ENCODE data around the gene KRT4. TPM values are rescaled to one million over a fixed set of nuclear protein-coding genes. Genes with fewer than 3 reads are reported as not detected.
A peak's percentile ranks its signal among the peaks of the same experiment; 100 is the strongest.

Gene KRT4
- total RNA-seq, 1 donor from 2014 or later: 1.3 TPM

DNA sequence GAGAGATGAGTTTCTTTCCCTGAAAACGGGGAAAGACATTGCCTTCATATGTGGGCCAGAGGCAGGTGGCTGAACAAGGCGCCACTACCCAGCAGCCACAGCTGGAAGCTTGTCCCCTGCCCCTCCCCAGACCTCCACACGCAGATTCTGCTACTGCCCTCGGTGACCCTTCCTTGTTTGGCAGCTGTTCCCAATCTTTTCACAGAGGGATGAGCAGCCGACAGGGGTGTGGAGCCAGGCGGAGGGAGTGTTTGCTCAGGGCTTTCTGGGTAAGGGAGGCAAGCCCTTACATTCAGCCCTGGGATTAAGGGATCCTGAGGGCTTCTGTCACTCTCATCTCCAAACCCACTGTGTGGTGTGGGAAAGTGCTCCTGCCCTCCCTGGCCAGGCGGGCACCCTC lies 4.5 kb upstream of the KRT4 start:
- no peak for DNase-seq (ENCODE audit: low spot score in 2 of 2, unreplicated experiment in 2 of 2)
- Mint-ChIP-seq H3K27ac (peak overlapping the region; percentile 76), H3K4me3 (no peak overlapping the region), H3K9me3 (no peaks in the 10 kb centered on the region), H3K4me1 (peaks cover 36% of the 10 kb centered on the region), H3K27me3 (ENCODE audit: low read depth) (peaks cover 2% of the 10 kb centered on the region), H3K36me3 (no peaks in the 10 kb centered on the region)
- TF ChIP-seq, protein P1, sequence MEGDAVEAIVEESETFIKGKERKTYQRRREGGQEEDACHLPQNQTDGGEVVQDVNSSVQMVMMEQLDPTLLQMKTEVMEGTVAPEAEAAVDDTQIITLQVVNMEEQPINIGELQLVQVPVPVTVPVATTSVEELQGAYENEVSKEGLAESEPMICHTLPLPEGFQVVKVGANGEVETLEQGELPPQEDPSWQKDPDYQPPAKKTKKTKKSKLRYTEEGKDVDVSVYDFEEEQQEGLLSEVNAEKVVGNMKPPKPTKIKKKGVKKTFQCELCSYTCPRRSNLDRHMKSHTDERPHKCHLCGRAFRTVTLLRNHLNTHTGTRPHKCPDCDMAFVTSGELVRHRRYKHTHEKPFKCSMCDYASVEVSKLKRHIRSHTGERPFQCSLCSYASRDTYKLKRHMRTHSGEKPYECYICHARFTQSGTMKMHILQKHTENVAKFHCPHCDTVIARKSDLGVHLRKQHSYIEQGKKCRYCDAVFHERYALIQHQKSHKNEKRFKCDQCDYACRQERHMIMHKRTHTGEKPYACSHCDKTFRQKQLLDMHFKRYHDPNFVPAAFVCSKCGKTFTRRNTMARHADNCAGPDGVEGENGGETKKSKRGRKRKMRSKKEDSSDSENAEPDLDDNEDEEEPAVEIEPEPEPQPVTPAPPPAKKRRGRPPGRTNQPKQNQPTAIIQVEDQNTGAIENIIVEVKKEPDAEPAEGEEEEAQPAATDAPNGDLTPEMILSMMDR (IDR thresholded peaks at IDR 0.05; ENCODE audit: unreplicated experiment): no peak

GRCh38 chr12:52817699-52818238 lies 3.9 kb upstream of the KRT4 start:
- peaks cover 39% of the 10 kb centered on the region for H3K4me1 Mint-ChIP-seq
- DNase-seq (ENCODE audit: low spot score in 2 of 2, unreplicated experiment in 2 of 2): no peak
- no peaks in the 10 kb centered on the region for H3K36me3 Mint-ChIP-seq
- H3K27me3 Mint-ChIP-seq (ENCODE audit: low read depth): peaks cover 2% of the 10 kb centered on the region
- no peak overlapping the region for H3K27ac Mint-ChIP-seq
- TF ChIP-seq, protein P1 (IDR thresholded peaks at IDR 0.05; ENCODE audit: unreplicated experiment): no peak
- no peaks in the 10 kb centered on the region for H3K9me3 Mint-ChIP-seq
- no peak overlapping the region for H3K4me3 Mint-ChIP-seq

- no peaks in the 10 kb centered on the region for H3K9me3 Mint-ChIP-seq
- no peak overlapping the region for H3K4me3 Mint-ChIP-seq
- TF ChIP-seq, protein P1 (IDR thresholded peaks at IDR 0.05; ENCODE audit: unreplicated experiment): no peak
- no peak for DNase-seq (ENCODE audit: low spot score in 2 of 2, unreplicated experiment in 2 of 2)
- H3K27ac Mint-ChIP-seq: no peak overlapping the region
- peaks cover 2% of the 10 kb centered on the region for H3K27me3 Mint-ChIP-seq (ENCODE audit: low read depth)
- peaks cover 41% of the 10 kb centered on the region for H3K4me1 Mint-ChIP-seq
- H3K36me3 Mint-ChIP-seq: no peaks in the 10 kb centered on the region
Observed at GRCh38 chr12:52817003-52817698, 3.2 kb upstream of the KRT4 start.

- H3K36me3 Mint-ChIP-seq: no peaks in the 10 kb centered on the region
- no peaks in the 10 kb centered on the region for H3K27me3 Mint-ChIP-seq (ENCODE audit: low read depth)
- H3K27ac Mint-ChIP-seq: no peak overlapping the region
Observed at GRCh38 chr12:52815676-52816588, 2.0 kb upstream of the KRT4 start.

GRCh38 chr12:52815161-52815560 lies 1.2 kb upstream of the KRT4 start:
- no peaks in the 10 kb centered on the region for H3K9me3 Mint-ChIP-seq
- no peaks in the 10 kb centered on the region for H3K27me3 Mint-ChIP-seq (ENCODE audit: low read depth)
- TF ChIP-seq, protein P1 (IDR thresholded peaks at IDR 0.05; ENCODE audit: unreplicated experiment): no peak
- DNase-seq (ENCODE audit: low spot score in 2 of 2, unreplicated experiment in 2 of 2): no peak
- H3K27ac Mint-ChIP-seq: no peak overlapping the region
- H3K4me3 Mint-ChIP-seq: no peak overlapping the region
- peaks cover 31% of the 10 kb centered on the region for H3K4me1 Mint-ChIP-seq
- no peaks in the 10 kb centered on the region for H3K36me3 Mint-ChIP-seq

More at GRCh38 chr12:52815676-52816588, 2.0 kb upstream of the KRT4 start:
- no peak for DNase-seq (ENCODE audit: low spot score in 2 of 2, unreplicated experiment in 2 of 2)
- Mint-ChIP-seq H3K4me3 (no peak overlapping the region), H3K9me3 (no peaks in the 10 kb centered on the region), H3K4me1 (peaks cover 37% of the 10 kb centered on the region)
- TF ChIP-seq, protein P1 (IDR thresholded peaks at IDR 0.05; ENCODE audit: unreplicated experiment): no peak

All from mesothelial cell of epicardium (in vitro differentiated cells).